GM23338 (cell line): ENCODE measurements around the gene GP5. TPM values are rescaled to one million over a fixed set of nuclear protein-coding genes. Genes with fewer than 3 reads are reported as not detected.
A peak's percentile ranks its signal among the peaks of the same experiment; 100 is the strongest.

Source experiments
- ATAC-seq: fragments of 200-7000 bp; cut with Tn5 transposase; 3 replicates; pipeline ENCODE4 v1.9.1; 2020
- DNase-seq: peaks from one replicate; pipeline ENCODE4 v3.0.0-alpha.2; 2015; ENCODE audit warnings: low spot score
- H2AFZ ChIP-seq: fragments of 200-600 bp; sonication (generic); 2 replicates; pipeline ENCODE4 v1.8.0; 2016; ENCODE audit warnings: antibody characterized with exemption, mild to moderate bottlenecking, moderate library complexity
- H3F3A ChIP-seq: fragments of 200-600 bp; sonication (generic); replicated peaks from 2 replicates; pipeline ENCODE4 v1.8.0; 2017; ENCODE audit warnings: antibody characterized with exemption, mixed run types, low read depth
- H3K27ac ChIP-seq: fragments of 200-600 bp; sonication (generic); 2 replicates; pipeline ENCODE4 v1.6.1; 2016; ENCODE audit warnings: low read depth
- H3K27me3 ChIP-seq: fragments of 200-600 bp; sonication (generic); 2 replicates; pipeline ENCODE4 v1.8.0; 2016; ENCODE audit warnings: mild to moderate bottlenecking, mixed run types, moderate library complexity; ENCODE audit not compliant: insufficient read depth
- H3K36me3 ChIP-seq: fragments of 200-600 bp; sonication (generic); 2 replicates; pipeline ENCODE4 v1.8.0; 2016; ENCODE audit warnings: mild to moderate bottlenecking; ENCODE audit not compliant: insufficient read depth
- H3K4me1 ChIP-seq: fragments of 200-600 bp; sonication (generic); 2 replicates; pipeline ENCODE4 v1.8.0; 2016; ENCODE audit warnings: mild to moderate bottlenecking, moderate library complexity; ENCODE audit not compliant: insufficient read depth
- H3K4me2 ChIP-seq: fragments of 200-600 bp; sonication (generic); 2 replicates; pipeline ENCODE4 v1.7.1; 2017; ENCODE audit warnings: mixed run types
- H3K4me3 ChIP-seq: fragments of 200-600 bp; sonication (generic); 2 replicates; pipeline ENCODE4 v1.6.1; 2016; ENCODE audit warnings: mixed run types
- H3K79me2 ChIP-seq: fragments of 200-600 bp; sonication (generic); replicated peaks from 2 replicates; pipeline ENCODE4 v1.8.0; 2017; ENCODE audit warnings: mild to moderate bottlenecking; ENCODE audit not compliant: insufficient read depth
- H3K9me2 ChIP-seq: fragments of 200-600 bp; sonication (generic); 2 replicates; pipeline ENCODE4 v1.8.0; 2017; ENCODE audit not compliant: insufficient read depth
- H4K20me1 ChIP-seq: fragments of 200-600 bp; sonication (generic); replicated peaks from 2 replicates; pipeline ENCODE4 v1.8.0; 2017; ENCODE audit warnings: mild to moderate bottlenecking; ENCODE audit not compliant: insufficient read depth
- H3K27ac Mint-ChIP-seq: 2 replicates; pipeline ENCODE4 v1.8.0; 2020; ENCODE audit warnings: inconsistent platforms, mild to moderate bottlenecking, moderate library complexity, mixed read lengths
- H3K27me3 Mint-ChIP-seq: 3 replicates; pipeline ENCODE4 v1.8.0; 2022; ENCODE audit warnings: low read depth, mild to moderate bottlenecking, moderate library complexity, mixed read lengths, inconsistent platforms; ENCODE audit not compliant: insufficient read depth, poor library complexity
- H3K36me3 Mint-ChIP-seq: 3 replicates; pipeline ENCODE4 v1.8.0; 2021; ENCODE audit warnings: low read depth, mild to moderate bottlenecking, inconsistent platforms, moderate library complexity, mixed read lengths
- H3K4me1 Mint-ChIP-seq: 3 replicates; pipeline ENCODE4 v1.8.0; 2020; ENCODE audit warnings: mild to moderate bottlenecking, inconsistent platforms, mixed read lengths
- H3K4me3 Mint-ChIP-seq: 3 replicates; pipeline ENCODE4 v1.8.0; 2021; ENCODE audit warnings: moderate library complexity, mild to moderate bottlenecking, inconsistent platforms, mixed read lengths
- H3K9me3 Mint-ChIP-seq: 3 replicates; pipeline ENCODE4 v1.8.0; 2020; ENCODE audit warnings: moderate library complexity, mild to moderate bottlenecking, inconsistent platforms, mixed read lengths
- CREB1 ChIP-seq: fragments of 250-450 bp; sonication (Bioruptor Pico); IDR thresholded peaks from 2 replicates; pipeline ENCODE4 v1.5.0; 2020; ENCODE audit warnings: low read depth, mild to moderate bottlenecking, moderate library complexity
- EZH2 ChIP-seq: fragments of 200-600 bp; sonication (generic); IDR thresholded peaks from one replicate; pipeline ENCODE4 v1.8.0; 2017; ENCODE audit warnings: antibody characterized with exemption, mild to moderate bottlenecking, low read depth; ENCODE audit not compliant: unreplicated experiment
- EZH2phosphoT487 ChIP-seq: fragments of 200-600 bp; sonication (generic); IDR thresholded peaks from one replicate; pipeline ENCODE4 v1.8.1; 2018; ENCODE audit warnings: antibody characterized with exemption; ENCODE audit not compliant: unreplicated experiment
- JUNB ChIP-seq: IDR thresholded peaks from one replicate; pipeline ENCODE4 v1.6.1; 2016; ENCODE audit warnings: antibody characterized with exemption; ENCODE audit not compliant: unreplicated experiment
- NANOG ChIP-seq: IDR thresholded peaks from 2 replicates; pipeline ENCODE4 v1.6.1; 2016; ENCODE audit warnings: antibody characterized with exemption, borderline replicate concordance
- POLR2AphosphoS5 ChIP-seq: IDR thresholded peaks from 2 replicates; pipeline ENCODE4 v1.6.1; 2016; ENCODE audit warnings: antibody characterized with exemption, low read depth
- STAT1 ChIP-seq: IDR thresholded peaks from one replicate; pipeline ENCODE4 v1.6.1; 2016; ENCODE audit warnings: antibody characterized with exemption; ENCODE audit not compliant: unreplicated experiment
- ZNF114 ChIP-seq: fragments of 250-450 bp; sonication (Bioruptor Pico); IDR thresholded peaks from 2 replicates; pipeline ENCODE4 v1.5.0; 2020; ENCODE audit warnings: mild to moderate bottlenecking, moderate library complexity
- ZNF331 ChIP-seq: fragments of 250-450 bp; sonication (Bioruptor Pico); IDR thresholded peaks from 2 replicates; pipeline ENCODE4 v1.5.0; 2020; ENCODE audit warnings: low read depth, mild to moderate bottlenecking, moderate library complexity
- polyA plus RNA-seq: library from polyadenylated mRNA; unstranded; fragments of >200 nt; fragmentation: Nextera tagmentation; extraction: Ambion mirVana; gene quantifications from 2 replicates; pipeline ENCODE4 v1.2.1, GENCODE V29; 2016
- total RNA-seq: library from RNA; depleted of rRNA; stranded (reverse); fragments of >200 nt; shearing (Covaris generic); gene quantifications from 2 replicates; pipeline ENCODE4 v1.2.3, GENCODE V29; 2014
- TF ChIP-seq, protein P1 (sequence below), 2 experiments: fragments of 200-600 bp in 1 of 2; sonication (generic) in 1 of 2; conservative IDR thresholded peaks; 2 replicates each; pipeline versions ENCODE4 v1.5.1 to v1.6.1; 2016 to 2017; ENCODE audit warnings: antibody characterized with exemption in 2 of 2, low read depth in 2 of 2, mild to moderate bottlenecking in 2 of 2, moderate library complexity in 1 of 2
- TF ChIP-seq, protein P2 (sequence below): fragments of 250-450 bp; sonication (Bioruptor Pico); IDR thresholded peaks from 2 replicates; pipeline ENCODE4 v1.5.0; 2020; ENCODE audit warnings: mild to moderate bottlenecking, moderate library complexity
- TF ChIP-seq, protein P3 (sequence below): IDR thresholded peaks from 2 replicates; pipeline ENCODE4 v1.6.1; 2016; ENCODE audit warnings: antibody characterized with exemption
- TF ChIP-seq, protein P4 (sequence below): IDR thresholded peaks from one replicate; pipeline ENCODE4 v1.6.1; 2018; ENCODE audit warnings: antibody characterized with exemption; ENCODE audit not compliant: unreplicated experiment

Gene GP5
- total and polyA plus RNA-seq, 2 experiments from 2014 or later, result 0.07 to 0.15 TPM

DNA sequence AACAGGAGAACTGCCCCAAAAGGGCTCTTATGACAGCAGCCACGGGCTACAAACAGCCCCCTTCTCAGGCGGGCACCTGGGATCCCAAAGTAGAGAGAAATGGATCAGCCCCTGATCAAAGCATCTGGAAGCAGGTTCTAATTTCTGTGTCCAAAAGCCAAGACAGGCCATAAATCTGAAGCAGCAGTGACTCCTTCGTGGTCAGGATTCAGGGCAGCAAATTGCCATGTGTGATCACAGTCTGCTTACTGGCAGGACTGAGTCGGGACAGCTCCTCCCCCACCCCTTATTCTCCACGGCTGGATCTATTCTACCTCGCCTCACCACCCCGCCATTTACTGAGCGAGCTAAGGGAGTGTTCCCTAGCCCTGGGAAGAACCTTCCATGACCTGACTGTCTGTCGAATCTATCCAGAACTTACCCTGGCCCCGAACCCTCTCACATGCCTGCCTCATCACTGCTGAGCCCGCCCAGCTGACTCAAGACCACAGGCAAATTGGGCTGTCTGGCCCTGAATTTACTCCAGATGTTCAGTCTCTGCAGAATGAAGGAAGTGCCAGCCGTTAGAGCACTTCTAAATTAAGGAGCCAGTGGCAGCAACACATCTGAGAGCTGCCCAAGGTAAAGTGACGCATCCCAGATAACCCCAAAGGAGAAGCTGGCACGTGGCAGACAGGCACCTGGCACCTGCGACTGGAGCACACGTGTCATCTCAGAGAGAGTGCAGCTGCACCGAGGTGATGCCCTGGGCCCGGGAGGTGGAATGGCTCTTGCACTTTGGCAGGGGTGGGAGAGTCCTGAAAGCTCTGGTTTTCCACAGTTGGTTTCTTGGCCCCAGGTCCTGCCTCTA lies 30.8 kb downstream of the GP5 start:
- no peaks in the 10 kb centered on the region for H3K9me3 Mint-ChIP-seq
- Histone ChIP-seq H3K4me3 (no peak overlapping the region), H3K79me2 (no peaks in the 10 kb centered on the region), H3K36me3 (no peaks in the 10 kb centered on the region), H3K4me1 (0 out of 2 replicates have a peak, but pooled peaks cover 15% of the 10 kb centered on the region), H3K27ac (no peak overlapping the region), H3F3A (no peaks in the 10 kb centered on the region), H3K9me2 (no peaks in the 10 kb centered on the region), H3K4me2 (no peak overlapping the region), H2AFZ (peak overlapping the region; percentile 66), H4K20me1 (no peaks in the 10 kb centered on the region), H3K27me3 (no peaks in the 10 kb centered on the region)
- H3K27ac Mint-ChIP-seq, result no peak overlapping the region
- no peaks in the 10 kb centered on the region for H3K36me3 Mint-ChIP-seq
- no peak for TF ChIP-seq EZH2phosphoT487
- TF ChIP-seq STAT1, result no peak
- TF ChIP-seq, protein P1, sequence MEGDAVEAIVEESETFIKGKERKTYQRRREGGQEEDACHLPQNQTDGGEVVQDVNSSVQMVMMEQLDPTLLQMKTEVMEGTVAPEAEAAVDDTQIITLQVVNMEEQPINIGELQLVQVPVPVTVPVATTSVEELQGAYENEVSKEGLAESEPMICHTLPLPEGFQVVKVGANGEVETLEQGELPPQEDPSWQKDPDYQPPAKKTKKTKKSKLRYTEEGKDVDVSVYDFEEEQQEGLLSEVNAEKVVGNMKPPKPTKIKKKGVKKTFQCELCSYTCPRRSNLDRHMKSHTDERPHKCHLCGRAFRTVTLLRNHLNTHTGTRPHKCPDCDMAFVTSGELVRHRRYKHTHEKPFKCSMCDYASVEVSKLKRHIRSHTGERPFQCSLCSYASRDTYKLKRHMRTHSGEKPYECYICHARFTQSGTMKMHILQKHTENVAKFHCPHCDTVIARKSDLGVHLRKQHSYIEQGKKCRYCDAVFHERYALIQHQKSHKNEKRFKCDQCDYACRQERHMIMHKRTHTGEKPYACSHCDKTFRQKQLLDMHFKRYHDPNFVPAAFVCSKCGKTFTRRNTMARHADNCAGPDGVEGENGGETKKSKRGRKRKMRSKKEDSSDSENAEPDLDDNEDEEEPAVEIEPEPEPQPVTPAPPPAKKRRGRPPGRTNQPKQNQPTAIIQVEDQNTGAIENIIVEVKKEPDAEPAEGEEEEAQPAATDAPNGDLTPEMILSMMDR (conservative IDR thresholded peaks at IDR 0.05; ENCODE audit: low read depth in 2 of 2), result no peak
- TF ChIP-seq EZH2, result no peak
- TF ChIP-seq, protein P2, sequence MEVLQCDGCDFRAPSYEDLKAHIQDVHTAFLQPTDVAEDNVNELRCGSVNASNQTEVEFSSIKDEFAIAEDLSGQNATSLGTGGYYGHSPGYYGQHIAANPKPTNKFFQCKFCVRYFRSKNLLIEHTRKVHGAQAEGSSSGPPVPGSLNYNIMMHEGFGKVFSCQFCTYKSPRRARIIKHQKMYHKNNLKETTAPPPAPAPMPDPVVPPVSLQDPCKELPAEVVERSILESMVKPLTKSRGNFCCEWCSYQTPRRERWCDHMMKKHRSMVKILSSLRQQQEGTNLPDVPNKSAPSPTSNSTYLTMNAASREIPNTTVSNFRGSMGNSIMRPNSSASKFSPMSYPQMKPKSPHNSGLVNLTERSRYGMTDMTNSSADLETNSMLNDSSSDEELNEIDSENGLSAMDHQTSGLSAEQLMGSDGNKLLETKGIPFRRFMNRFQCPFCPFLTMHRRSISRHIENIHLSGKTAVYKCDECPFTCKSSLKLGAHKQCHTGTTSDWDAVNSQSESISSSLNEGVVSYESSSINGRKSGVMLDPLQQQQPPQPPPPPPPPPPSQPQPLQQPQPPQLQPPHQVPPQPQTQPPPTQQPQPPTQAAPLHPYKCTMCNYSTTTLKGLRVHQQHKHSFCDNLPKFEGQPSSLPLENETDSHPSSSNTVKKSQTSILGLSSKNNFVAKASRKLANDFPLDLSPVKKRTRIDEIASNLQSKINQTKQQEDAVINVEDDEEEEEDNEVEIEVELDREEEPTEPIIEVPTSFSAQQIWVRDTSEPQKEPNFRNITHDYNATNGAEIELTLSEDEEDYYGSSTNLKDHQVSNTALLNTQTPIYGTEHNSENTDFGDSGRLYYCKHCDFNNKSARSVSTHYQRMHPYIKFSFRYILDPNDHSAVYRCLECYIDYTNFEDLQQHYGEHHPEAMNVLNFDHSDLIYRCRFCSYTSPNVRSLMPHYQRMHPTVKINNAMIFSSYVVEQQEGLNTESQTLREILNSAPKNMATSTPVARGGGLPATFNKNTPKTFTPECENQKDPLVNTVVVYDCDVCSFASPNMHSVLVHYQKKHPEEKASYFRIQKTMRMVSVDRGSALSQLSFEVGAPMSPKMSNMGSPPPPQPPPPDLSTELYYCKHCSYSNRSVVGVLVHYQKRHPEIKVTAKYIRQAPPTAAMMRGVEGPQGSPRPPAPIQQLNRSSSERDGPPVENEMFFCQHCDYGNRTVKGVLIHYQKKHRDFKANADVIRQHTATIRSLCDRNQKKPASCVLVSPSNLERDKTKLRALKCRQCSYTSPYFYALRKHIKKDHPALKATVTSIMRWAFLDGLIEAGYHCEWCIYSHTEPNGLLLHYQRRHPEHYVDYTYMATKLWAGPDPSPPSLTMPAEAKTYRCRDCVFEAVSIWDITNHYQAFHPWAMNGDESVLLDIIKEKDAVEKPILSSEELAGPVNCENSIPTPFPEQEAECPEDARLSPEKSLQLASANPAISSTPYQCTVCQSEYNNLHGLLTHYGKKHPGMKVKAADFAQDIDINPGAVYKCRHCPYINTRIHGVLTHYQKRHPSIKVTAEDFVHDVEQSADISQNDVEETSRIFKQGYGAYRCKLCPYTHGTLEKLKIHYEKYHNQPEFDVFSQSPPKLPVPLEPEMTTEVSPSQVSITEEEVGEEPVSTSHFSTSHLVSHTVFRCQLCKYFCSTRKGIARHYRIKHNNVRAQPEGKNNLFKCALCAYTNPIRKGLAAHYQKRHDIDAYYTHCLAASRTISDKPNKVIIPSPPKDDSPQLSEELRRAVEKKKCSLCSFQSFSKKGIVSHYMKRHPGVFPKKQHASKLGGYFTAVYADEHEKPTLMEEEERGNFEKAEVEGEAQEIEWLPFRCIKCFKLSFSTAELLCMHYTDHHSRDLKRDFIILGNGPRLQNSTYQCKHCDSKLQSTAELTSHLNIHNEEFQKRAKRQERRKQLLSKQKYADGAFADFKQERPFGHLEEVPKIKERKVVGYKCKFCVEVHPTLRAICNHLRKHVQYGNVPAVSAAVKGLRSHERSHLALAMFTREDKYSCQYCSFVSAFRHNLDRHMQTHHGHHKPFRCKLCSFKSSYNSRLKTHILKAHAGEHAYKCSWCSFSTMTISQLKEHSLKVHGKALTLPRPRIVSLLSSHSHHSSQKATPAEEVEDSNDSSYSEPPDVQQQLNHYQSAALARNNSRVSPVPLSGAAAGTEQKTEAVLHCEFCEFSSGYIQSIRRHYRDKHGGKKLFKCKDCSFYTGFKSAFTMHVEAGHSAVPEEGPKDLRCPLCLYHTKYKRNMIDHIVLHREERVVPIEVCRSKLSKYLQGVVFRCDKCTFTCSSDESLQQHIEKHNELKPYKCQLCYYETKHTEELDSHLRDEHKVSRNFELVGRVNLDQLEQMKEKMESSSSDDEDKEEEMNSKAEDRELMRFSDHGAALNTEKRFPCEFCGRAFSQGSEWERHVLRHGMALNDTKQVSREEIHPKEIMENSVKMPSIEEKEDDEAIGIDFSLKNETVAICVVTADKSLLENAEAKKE (CRISPR knock-in tag), result no peak
- TF ChIP-seq, protein P3, sequence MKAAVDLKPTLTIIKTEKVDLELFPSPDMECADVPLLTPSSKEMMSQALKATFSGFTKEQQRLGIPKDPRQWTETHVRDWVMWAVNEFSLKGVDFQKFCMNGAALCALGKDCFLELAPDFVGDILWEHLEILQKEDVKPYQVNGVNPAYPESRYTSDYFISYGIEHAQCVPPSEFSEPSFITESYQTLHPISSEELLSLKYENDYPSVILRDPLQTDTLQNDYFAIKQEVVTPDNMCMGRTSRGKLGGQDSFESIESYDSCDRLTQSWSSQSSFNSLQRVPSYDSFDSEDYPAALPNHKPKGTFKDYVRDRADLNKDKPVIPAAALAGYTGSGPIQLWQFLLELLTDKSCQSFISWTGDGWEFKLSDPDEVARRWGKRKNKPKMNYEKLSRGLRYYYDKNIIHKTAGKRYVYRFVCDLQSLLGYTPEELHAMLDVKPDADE, result no peak
- no peak for TF ChIP-seq ZNF331 (CRISPR knock-in tag)
- TF ChIP-seq ZNF114, result no peak
- TF ChIP-seq POLR2AphosphoS5, result no peak
- TF ChIP-seq JUNB, result no peak
- TF ChIP-seq, protein P4, sequence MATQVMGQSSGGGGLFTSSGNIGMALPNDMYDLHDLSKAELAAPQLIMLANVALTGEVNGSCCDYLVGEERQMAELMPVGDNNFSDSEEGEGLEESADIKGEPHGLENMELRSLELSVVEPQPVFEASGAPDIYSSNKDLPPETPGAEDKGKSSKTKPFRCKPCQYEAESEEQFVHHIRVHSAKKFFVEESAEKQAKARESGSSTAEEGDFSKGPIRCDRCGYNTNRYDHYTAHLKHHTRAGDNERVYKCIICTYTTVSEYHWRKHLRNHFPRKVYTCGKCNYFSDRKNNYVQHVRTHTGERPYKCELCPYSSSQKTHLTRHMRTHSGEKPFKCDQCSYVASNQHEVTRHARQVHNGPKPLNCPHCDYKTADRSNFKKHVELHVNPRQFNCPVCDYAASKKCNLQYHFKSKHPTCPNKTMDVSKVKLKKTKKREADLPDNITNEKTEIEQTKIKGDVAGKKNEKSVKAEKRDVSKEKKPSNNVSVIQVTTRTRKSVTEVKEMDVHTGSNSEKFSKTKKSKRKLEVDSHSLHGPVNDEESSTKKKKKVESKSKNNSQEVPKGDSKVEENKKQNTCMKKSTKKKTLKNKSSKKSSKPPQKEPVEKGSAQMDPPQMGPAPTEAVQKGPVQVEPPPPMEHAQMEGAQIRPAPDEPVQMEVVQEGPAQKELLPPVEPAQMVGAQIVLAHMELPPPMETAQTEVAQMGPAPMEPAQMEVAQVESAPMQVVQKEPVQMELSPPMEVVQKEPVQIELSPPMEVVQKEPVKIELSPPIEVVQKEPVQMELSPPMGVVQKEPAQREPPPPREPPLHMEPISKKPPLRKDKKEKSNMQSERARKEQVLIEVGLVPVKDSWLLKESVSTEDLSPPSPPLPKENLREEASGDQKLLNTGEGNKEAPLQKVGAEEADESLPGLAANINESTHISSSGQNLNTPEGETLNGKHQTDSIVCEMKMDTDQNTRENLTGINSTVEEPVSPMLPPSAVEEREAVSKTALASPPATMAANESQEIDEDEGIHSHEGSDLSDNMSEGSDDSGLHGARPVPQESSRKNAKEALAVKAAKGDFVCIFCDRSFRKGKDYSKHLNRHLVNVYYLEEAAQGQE, result no peak
- TF ChIP-seq CREB1 (CRISPR knock-in tag), result no peak
- no peak for TF ChIP-seq NANOG
- H3K4me1 Mint-ChIP-seq, result peaks cover 29% of the 10 kb centered on the region
- ATAC-seq (peak; percentile 17), DNase-seq (no peak)
- H3K4me3 Mint-ChIP-seq, result no peak overlapping the region
- H3K27me3 Mint-ChIP-seq, result peaks cover 24% of the 10 kb centered on the region
